ENCODE results near the gene AMT.

- TF ChIP-seq CTCF (conservative IDR thresholded peaks at IDR 0.05; ENCODE audit: low read depth, low read length) (no peak), EZH2 (IDR thresholded peaks at IDR 0.05; ENCODE audit: borderline replicate concordance, low read depth, low read length, poor library complexity, severe bottlenecking) (no peak)
Measured at GRCh38 chr3:49411968-49412631, 10.2 kb downstream of the AMT start, which contains the start of the genes RHOA and TCTA.

Data from A673 (cell line).